Activated CD4-positive, alpha-beta T cell treated with anti-CD3 and anti-CD28 coated beads for 36 hours (primary cell): ENCODE measurements around the gene TOR2A. TPM values are rescaled to one million over a fixed set of nuclear protein-coding genes. Genes with fewer than 3 reads are reported as not detected.

Source experiments
- ATAC-seq: fragments of 200-7000 bp; cut with Tn5 transposase; one replicate; pipeline ENCODE4 v1.10.0; 2021; ENCODE audit warnings: mild to moderate bottlenecking, moderate library complexity
- CTCF ChIA-PET: fragments of 350-600 bp; sonication (Branson Sonifier 250); formaldehyde crosslinking; loops from one replicate; lab custom pipeline; 2021; ENCODE audit warnings: antibody characterized with exemption; lab: Charles Lee
- POLR2A ChIA-PET: fragments of 350-600 bp; sonication (Branson Sonifier 250); formaldehyde crosslinking; loops from one replicate; lab custom pipeline; 2021; ENCODE audit warnings: antibody characterized with exemption, inconsistent platforms; lab: Charles Lee
- DNase-seq: peaks from one replicate; pipeline ENCODE4 v3.0.0-alpha.2; 2020
- H3K27ac Mint-ChIP-seq: one replicate; pipeline ENCODE4 v1.8.0; 2021; ENCODE audit warnings: mixed read lengths
- H3K27me3 Mint-ChIP-seq: one replicate; pipeline ENCODE4 v1.8.0; 2021; ENCODE audit warnings: mixed read lengths
- H3K36me3 Mint-ChIP-seq: one replicate; pipeline ENCODE4 v1.8.0; 2021; ENCODE audit warnings: low read depth, mixed read lengths
- H3K4me1 Mint-ChIP-seq: one replicate; pipeline ENCODE4 v1.8.0; 2021; ENCODE audit warnings: mixed read lengths
- H3K4me3 Mint-ChIP-seq: one replicate; pipeline ENCODE4 v1.8.0; 2021; ENCODE audit warnings: mild to moderate bottlenecking, moderate library complexity, mixed read lengths
- H3K9me3 Mint-ChIP-seq: one replicate; pipeline ENCODE4 v1.8.0; 2021; ENCODE audit warnings: low read depth, mixed read lengths
- intact Hi-C, 2 experiments: fragments of 100-400 bp; cut with DNase I in 1 of 2; cut with micrococcal nuclease in 1 of 2; formaldehyde crosslinking; loops; one replicate each; pipeline versions ENCODE4 v1.14.2 to v1.15.1; 2022 to 2024; cut with DNase I, micrococcal nuclease
- total RNA-seq, 2 experiments: library from RNA; stranded (reverse); gene quantifications; one replicate each; pipeline ENCODE4 v1.2.3, GENCODE V29; 2021

Gene TOR2A
- total RNA-seq, 2 experiments from 2014 or later = 11.3 to 14.0 TPM

GRCh38 chr9:127742435-127743088, 7.5 kb upstream of the TOR2A start:
- peaks cover 6% of the 10 kb centered on the region for H3K4me1 Mint-ChIP-seq
- no peaks in the 10 kb centered on the region for H3K9me3 Mint-ChIP-seq
- no peaks in the 10 kb centered on the region for H3K27me3 Mint-ChIP-seq
- no peak overlapping the region for H3K4me3 Mint-ChIP-seq
- no peak overlapping the region for H3K27ac Mint-ChIP-seq
- intact Hi-C loops = no loop called here
- peaks cover 22% of the 10 kb centered on the region for H3K36me3 Mint-ChIP-seq
- DNase-seq (no peak), ATAC-seq (no peak)
- POLR2A ChIA-PET = no interaction called here
- CTCF ChIA-PET = interaction anchor here (0.9 to 2.1 kb wide), 3 partner anchors 8 to 175 kb away, joined by 3 to 12 read pairs (median 3); partner anchors contain the start of genes ST6GALNAC4 and TOR2A

- no peak overlapping the region for H3K4me3 Mint-ChIP-seq
- intact Hi-C loops = no loop called here
- no peak for DNase-seq
- H3K9me3 Mint-ChIP-seq = no peaks in the 10 kb centered on the region
- ChIA-PET CTCF (interaction anchor here (0.6 to 1.5 kb wide), 2 partner anchors 41 to 57 kb away, joined by 3 read pairs; no protein-coding TSS in a partner anchor), POLR2A (no interaction called here)
- ATAC-seq = no peak
- H3K27me3 Mint-ChIP-seq = no peaks in the 10 kb centered on the region
- peaks cover 18% of the 10 kb centered on the region for H3K36me3 Mint-ChIP-seq
- peaks cover 1% of the 10 kb centered on the region for H3K4me1 Mint-ChIP-seq
- H3K27ac Mint-ChIP-seq = no peak overlapping the region
Observed at GRCh38 chr9:127741831-127742434, 6.8 kb upstream of the TOR2A start.

- intact Hi-C loops = no loop called here
- ATAC-seq (no peak), DNase-seq (no peak)
- Mint-ChIP-seq H3K9me3 (no peaks in the 10 kb centered on the region), H3K27ac (no peak overlapping the region), H3K27me3 (no peaks in the 10 kb centered on the region), H3K36me3 (peaks cover 12% of the 10 kb centered on the region), H3K4me3 (no peak overlapping the region), H3K4me1 (peaks cover 5% of the 10 kb centered on the region)
- CTCF ChIA-PET = interaction anchor here (0.8 to 0.9 kb wide), 3 partner anchors 24 to 133 kb away, joined by 3 read pairs; no protein-coding TSS in a partner anchor
- POLR2A ChIA-PET = no interaction called here
Observed at GRCh38 chr9:127739614-127740330, 4.7 kb upstream of the TOR2A start.

DNA sequence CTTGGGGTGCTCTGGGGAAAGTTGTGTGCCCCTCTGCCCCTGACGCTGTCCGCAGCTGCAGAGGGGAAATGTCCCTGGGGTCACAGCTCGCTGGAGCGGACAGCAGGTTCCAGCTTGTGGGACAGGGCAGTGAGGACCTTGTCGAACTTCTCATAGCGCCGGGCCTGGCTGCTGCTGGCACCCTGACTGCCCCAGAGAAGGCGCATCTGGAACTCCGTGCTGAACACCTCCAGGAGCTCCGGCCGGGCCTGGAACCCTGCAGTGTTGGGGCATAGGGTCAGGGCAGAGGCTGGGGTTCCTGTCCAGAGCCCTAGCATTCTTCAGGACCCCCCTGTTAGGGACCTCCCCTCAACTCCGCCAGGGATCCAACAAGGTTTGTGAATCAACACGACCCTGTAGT, 3.6 kb upstream of the TOR2A start:
- Mint-ChIP-seq H3K27me3 (no peaks in the 10 kb centered on the region), H3K4me1 (peaks cover 12% of the 10 kb centered on the region), H3K27ac (no peak overlapping the region), H3K36me3 (peaks cover 11% of the 10 kb centered on the region), H3K4me3 (no peak overlapping the region), H3K9me3 (no peaks in the 10 kb centered on the region)
- DNase-seq = no peak
- intact Hi-C loops = no loop called here
- POLR2A ChIA-PET = no interaction called here
- CTCF ChIA-PET = no interaction called here
- no peak for ATAC-seq

- Mint-ChIP-seq H3K27me3 (no peaks in the 10 kb centered on the region), H3K36me3 (peaks cover 8% of the 10 kb centered on the region), H3K4me3 (peak overlapping the region; percentile 72), H3K27ac (no peak overlapping the region), H3K4me1 (peaks cover 12% of the 10 kb centered on the region), H3K9me3 (no peaks in the 10 kb centered on the region)
- ChIA-PET POLR2A (interaction anchor here (1.0 to 1.5 kb wide), 6 partner anchors 20 to 123 kb away, joined by 3 to 6 read pairs (median 5); partner anchors contain the start of genes CDK9, PTRH1 and TTC16), CTCF (interaction anchor here (0.6 to 3.5 kb wide), 32 partner anchors 8 to 284 kb away, joined by 3 to 28 read pairs (median 6); partner anchors contain the start of genes CDK9, ENG, FPGS and LRSAM1)
- ATAC-seq = no peak
- intact Hi-C loops = loop anchor here (1.0 to 2.0 kb wide), 19 partner anchors 20 to 425 kb away; partner anchors contain the start of genes PTRH1 (in 2 of the 2), BBLN (in 1 of the 2), FPGS (in 1 of the 2) and LRSAM1 (in 1 of the 2)
- DNase-seq = no peak
Observed at GRCh38 chr9:127735530-127736185, 564 bp upstream of the TOR2A start.

GRCh38 chr9:127734247-127734746, 797 bp downstream of the TOR2A start:
- DNase-seq (no peak), ATAC-seq (no peak)
- Mint-ChIP-seq H3K4me3 (peak overlapping the region; percentile 72), H3K27ac (peak overlapping the region; percentile 73), H3K36me3 (peaks cover 6% of the 10 kb centered on the region), H3K27me3 (no peaks in the 10 kb centered on the region), H3K9me3 (no peaks in the 10 kb centered on the region), H3K4me1 (peaks cover 12% of the 10 kb centered on the region)
- ChIA-PET CTCF (interaction anchor here (0.6 to 3.5 kb wide), 59 partner anchors 8 to 792 kb away, joined by 3 to 28 read pairs (median 4); partner anchors contain the start of genes CDK9, ENG, FPGS and LRSAM1), POLR2A (interaction anchor here (0.7 to 1.5 kb wide), 7 partner anchors 19 to 284 kb away, joined by 3 to 6 read pairs (median 5); partner anchors contain the start of genes CDK9, PTRH1 and TTC16)
- intact Hi-C loops = loop anchor here (1.0 to 2.0 kb wide), 3 partner anchors 144 to 230 kb away; no protein-coding TSS in a partner anchor

- no peaks in the 10 kb centered on the region for H3K27me3 Mint-ChIP-seq
- DNase-seq (no peak), ATAC-seq (no peak)
- ChIA-PET POLR2A (interaction anchor here (0.5 kb wide), 1 partner anchor 15 kb away, joined by 3 read pairs; no protein-coding TSS in a partner anchor), CTCF (interaction anchor here (0.6 to 3.5 kb wide), 11 partner anchors 7 to 301 kb away, joined by 3 to 28 read pairs (median 5); partner anchors contain the start of genes CDK9 and ST6GALNAC4)
- H3K4me3 Mint-ChIP-seq = no peak overlapping the region
- H3K27ac Mint-ChIP-seq = peak overlapping the region; percentile 73
- intact Hi-C loops = loop anchor here (1.0 to 2.0 kb wide), 3 partner anchors 143 to 229 kb away; no protein-coding TSS in a partner anchor
- H3K36me3 Mint-ChIP-seq = peaks cover 3% of the 10 kb centered on the region
- no peaks in the 10 kb centered on the region for H3K9me3 Mint-ChIP-seq
- H3K4me1 Mint-ChIP-seq = peaks cover 12% of the 10 kb centered on the region
Observed at GRCh38 chr9:127733614-127734013, 1.5 kb downstream of the TOR2A start.

DNA sequence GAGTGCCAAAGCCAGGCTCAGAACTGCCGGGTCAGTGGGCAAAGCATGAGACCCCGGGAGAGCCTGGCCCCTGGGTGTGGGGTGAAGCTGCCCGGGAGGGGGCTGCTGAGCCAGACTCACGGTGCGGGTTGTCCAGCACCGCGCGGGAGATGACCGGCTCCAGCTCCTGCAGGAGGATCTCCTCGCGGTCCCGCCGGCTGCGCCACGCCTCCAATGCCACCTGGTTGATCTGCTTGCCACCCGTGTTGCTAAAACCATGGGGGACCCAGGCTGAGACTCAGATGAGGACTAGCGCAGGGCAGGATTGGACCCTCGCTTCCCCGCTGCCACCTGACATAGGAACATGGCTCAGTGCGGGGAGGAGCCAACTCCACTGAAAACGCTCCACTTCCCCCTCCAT, 2.6 kb downstream of the TOR2A start:
- Mint-ChIP-seq H3K36me3 (no peaks in the 10 kb centered on the region), H3K4me3 (no peak overlapping the region), H3K27ac (no peak overlapping the region), H3K4me1 (peaks cover 12% of the 10 kb centered on the region), H3K9me3 (no peaks in the 10 kb centered on the region), H3K27me3 (no peaks in the 10 kb centered on the region)
- CTCF ChIA-PET = interaction anchor here (0.7 to 1.0 kb wide), 2 partner anchors 53 to 568 kb away, joined by 3 read pairs; partner anchors contain the start of gene CDK9
- POLR2A ChIA-PET = no interaction called here
- DNase-seq (no peak), ATAC-seq (no peak)
- intact Hi-C loops = no loop called here

- ChIA-PET CTCF (no interaction called here), POLR2A (no interaction called here)
- peaks cover 12% of the 10 kb centered on the region for H3K4me1 Mint-ChIP-seq
- no peaks in the 10 kb centered on the region for H3K27me3 Mint-ChIP-seq
- no peak for ATAC-seq
- no peak overlapping the region for H3K4me3 Mint-ChIP-seq
- no peaks in the 10 kb centered on the region for H3K36me3 Mint-ChIP-seq
- H3K27ac Mint-ChIP-seq = no peak overlapping the region
- intact Hi-C loops = no loop called here
- no peaks in the 10 kb centered on the region for H3K9me3 Mint-ChIP-seq
- no peak for DNase-seq
Observed at GRCh38 chr9:127731938-127732337, 3.2 kb downstream of the TOR2A start.

DNA sequence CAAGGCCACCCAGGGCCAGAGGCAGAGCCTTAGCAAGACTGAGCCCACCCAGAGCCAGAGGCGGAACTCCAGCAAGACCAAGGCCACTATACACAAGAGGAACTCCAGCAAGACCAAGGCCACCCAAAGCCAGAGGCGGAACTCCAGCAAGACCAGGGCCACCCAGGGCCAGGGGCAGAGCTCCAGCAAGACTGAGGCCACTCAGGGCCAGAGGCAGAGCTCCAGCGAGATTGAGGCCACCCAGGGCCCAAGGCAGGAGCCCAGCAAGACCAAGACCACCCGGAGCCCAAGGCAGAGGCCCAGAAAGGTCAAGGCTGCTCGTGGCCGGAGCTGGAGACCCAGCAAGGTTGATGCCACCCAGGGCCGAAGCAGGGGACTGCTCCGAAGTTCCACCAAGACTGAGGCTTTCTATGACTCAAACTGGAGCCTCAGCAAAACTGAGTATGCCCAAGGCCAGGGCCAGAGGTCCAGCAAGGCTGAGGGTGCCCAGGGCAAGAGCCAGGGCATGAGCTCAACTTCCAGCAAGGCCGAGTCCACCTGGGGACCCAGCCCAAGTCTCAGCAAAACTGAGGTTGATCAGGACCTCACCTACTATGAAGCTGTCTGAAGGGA, 4.2 kb downstream of the TOR2A start:
- DNase-seq (no peak), ATAC-seq (no peak)
- H3K27me3 Mint-ChIP-seq = no peaks in the 10 kb centered on the region
- H3K9me3 Mint-ChIP-seq = no peaks in the 10 kb centered on the region
- H3K36me3 Mint-ChIP-seq = no peaks in the 10 kb centered on the region
- intact Hi-C loops = no loop called here
- peaks cover 12% of the 10 kb centered on the region for H3K4me1 Mint-ChIP-seq
- CTCF ChIA-PET = interaction anchor here (0.6 to 0.7 kb wide), 2 partner anchors 78 to 140 kb away, joined by 3 to 4 read pairs; no protein-coding TSS in a partner anchor
- no peak overlapping the region for H3K4me3 Mint-ChIP-seq
- H3K27ac Mint-ChIP-seq = no peak overlapping the region
- POLR2A ChIA-PET = interaction anchor here (0.6 kb wide), 1 partner anchor 11 kb away, joined by 3 read pairs; no protein-coding TSS in a partner anchor
